ENCODE data around the gene FRAT1. TPM values are rescaled to one million over a fixed set of nuclear protein-coding genes. Genes with fewer than 3 reads are reported as not detected.

FRAT1 gene
- total and polyA plus RNA-seq, 2 of the 13 experiments (the other 11 are each of a cell fraction or from before 2014, with no cell fraction given): 1.7 to 2.3 TPM

DNA sequence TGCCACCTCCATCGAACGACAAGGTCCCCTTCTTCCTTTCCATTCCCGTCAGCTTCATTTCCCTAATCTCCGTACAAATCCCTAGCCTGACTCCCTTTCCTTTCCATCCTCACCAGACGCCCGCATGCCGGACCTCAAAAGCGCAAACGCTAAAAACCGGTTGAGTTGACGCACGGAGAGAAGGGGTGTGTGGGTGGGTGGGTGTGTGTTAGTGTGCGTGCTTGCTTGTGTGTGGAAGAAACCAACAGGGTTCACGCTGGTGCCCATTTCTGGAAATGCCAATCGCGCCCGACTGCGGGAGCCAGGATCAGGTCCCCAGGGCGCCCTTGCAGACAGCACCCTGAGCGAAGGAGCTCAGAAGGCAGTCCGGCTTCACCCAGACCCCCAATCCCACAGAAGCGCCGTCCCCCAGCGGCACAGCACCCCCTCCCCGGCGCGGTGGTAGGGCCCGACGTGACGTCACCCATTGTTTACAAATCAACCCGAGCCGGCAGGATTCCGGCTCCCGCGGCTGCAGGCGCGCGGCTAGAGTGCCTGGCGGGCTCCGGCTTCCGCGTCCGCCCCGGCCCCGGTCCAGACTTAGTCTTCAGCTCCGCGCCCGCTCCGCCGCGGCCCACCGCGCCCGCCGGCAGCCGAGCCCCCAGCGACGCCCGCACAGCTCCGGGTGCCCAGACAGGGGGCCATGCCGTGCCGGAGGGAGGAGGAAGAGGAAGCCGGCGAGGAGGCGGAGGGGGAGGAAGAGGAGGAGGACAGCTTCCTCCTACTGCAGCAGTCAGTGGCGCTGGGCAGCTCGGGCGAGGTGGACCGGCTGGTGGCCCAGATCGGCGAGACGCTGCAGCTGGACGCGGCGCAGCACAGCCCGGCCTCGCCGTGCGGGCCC, at the start of gene FRAT1 (continued):
- TF ChIP-seq ZNF644 (CRISPR knock-in tag; IDR thresholded peaks at IDR 0.05; ENCODE audit: low read depth) (no peak), HMG20A (CRISPR knock-in tag; IDR thresholded peaks at IDR 0.05; ENCODE audit: borderline replicate concordance) (no peak), SP2 (CRISPR knock-in tag; IDR thresholded peaks at IDR 0.05) (peak; percentile 43; the same call in 1 of the 2 replicates), IKZF5 (CRISPR knock-in tag; IDR thresholded peaks at IDR 0.05) (peak; percentile 23; the same call in 1 of the 2 replicates), SOX5 (CRISPR knock-in tag; IDR thresholded peaks at IDR 0.05; ENCODE audit: borderline replicate concordance) (peak; percentile 54; the same call in 1 of the 2 replicates), TCF12 (IDR thresholded peaks at IDR 0.05) (no peak), TCF12 (CRISPR knock-in tag; IDR thresholded peaks at IDR 0.05) (peak; percentile 62), HNRNPL (IDR thresholded peaks at IDR 0.05; ENCODE audit: low read depth, low read length) (no peak), MIXL1 (CRISPR knock-in tag; IDR thresholded peaks at IDR 0.05) (no peak), DMTF1 (CRISPR knock-in tag; IDR thresholded peaks at IDR 0.05) (no peak), CAMTA2 (CRISPR knock-in tag; IDR thresholded peaks at IDR 0.05; ENCODE audit: borderline replicate concordance) (peak; percentile 58; the same call in 1 of the 2 replicates), BRF2 (CRISPR knock-in tag; IDR thresholded peaks at IDR 0.05) (no peak), CENPX (CRISPR knock-in tag; IDR thresholded peaks at IDR 0.05) (no peak), ZNF260 (CRISPR knock-in tag; IDR thresholded peaks at IDR 0.05; ENCODE audit: borderline replicate concordance, low read depth) (no peak), AGO1 (IDR thresholded peaks at IDR 0.05; ENCODE audit: low read depth, low read length, poor library complexity, severe bottlenecking) (peak; percentile 7), ZC3H13 (CRISPR knock-in tag; IDR thresholded peaks at IDR 0.05) (no peak), ETV5 (CRISPR knock-in tag; IDR thresholded peaks at IDR 0.05; ENCODE audit: borderline replicate concordance) (no peak), NFIB (CRISPR knock-in tag; IDR thresholded peaks at IDR 0.05; ENCODE audit: borderline replicate concordance) (no peak), POLR2G (IDR thresholded peaks at IDR 0.05; ENCODE audit: low read depth, low read length) (peak; percentile 83), ELF4 (CRISPR knock-in tag; IDR thresholded peaks at IDR 0.05; ENCODE audit: borderline replicate concordance) (peak; percentile 21; the same call in 1 of the 2 replicates)
- TF ChIP-seq, protein P1, sequence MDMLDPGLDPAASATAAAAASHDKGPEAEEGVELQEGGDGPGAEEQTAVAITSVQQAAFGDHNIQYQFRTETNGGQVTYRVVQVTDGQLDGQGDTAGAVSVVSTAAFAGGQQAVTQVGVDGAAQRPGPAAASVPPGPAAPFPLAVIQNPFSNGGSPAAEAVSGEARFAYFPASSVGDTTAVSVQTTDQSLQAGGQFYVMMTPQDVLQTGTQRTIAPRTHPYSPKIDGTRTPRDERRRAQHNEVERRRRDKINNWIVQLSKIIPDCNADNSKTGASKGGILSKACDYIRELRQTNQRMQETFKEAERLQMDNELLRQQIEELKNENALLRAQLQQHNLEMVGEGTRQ (IDR thresholded peaks at IDR 0.05; ENCODE audit: low read depth, low read length): no peak
- TF ChIP-seq, protein P1 (CRISPR knock-in tag; IDR thresholded peaks at IDR 0.05; ENCODE audit: borderline replicate concordance): no peak

Data from HepG2 (cell line).